ENCODE data around the gene PRKD1.

The PRKD1 gene

DNA sequence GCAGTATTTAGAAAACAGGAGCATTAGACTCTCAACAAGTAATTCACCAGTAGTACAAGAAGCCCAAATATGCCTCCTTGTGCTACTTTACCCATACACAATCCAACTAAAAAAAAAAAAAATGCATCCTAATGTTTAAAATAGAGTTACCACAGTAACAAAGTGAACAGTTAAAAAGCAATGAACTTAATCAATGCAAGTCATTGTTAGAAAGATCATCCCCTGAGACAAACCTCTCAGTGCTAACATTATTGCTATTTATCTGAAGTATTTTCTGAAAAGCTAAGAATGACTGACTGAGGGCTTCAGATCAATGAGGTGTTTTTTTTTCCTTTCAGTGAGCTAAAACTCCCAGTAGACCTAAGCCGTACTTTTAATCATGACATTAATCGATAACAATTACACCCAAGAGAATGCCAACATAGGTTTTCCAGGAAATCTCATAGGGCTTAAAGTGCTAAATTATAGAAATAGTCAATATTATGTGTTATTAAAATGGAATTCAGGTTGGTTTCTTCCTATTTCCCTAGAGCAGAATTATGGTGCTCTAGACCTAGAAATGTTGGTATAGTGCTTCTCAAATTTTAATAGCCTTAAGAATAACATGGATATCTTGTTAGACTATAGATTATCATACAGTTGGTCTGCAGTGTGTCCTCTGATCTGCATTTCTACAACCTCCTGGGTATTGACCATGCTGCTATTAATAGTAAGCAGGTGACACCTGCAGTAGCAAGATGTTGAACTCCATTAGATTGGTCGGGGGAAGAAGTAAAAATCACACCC, 123.0 kb downstream of the PRKD1 start:
- TF ChIP-seq CTCF (conservative IDR thresholded peaks at IDR 0.05; ENCODE audit: low read depth, low read length), result no peak
- DNase-seq (ENCODE audit: low read depth), result no peak
- no peak overlapping the region for H3K4me3 ChIP-seq (ENCODE audit: low read depth, low read length)

GRCh38 chr14:29803045-29803444, 124.6 kb downstream of the PRKD1 start:
- H3K4me3 ChIP-seq (ENCODE audit: low read depth, low read length), result no peak overlapping the region
- DNase-seq (ENCODE audit: low read depth), result no peak
- TF ChIP-seq CTCF (conservative IDR thresholded peaks at IDR 0.05; ENCODE audit: low read depth, low read length), result no peak

DNA sequence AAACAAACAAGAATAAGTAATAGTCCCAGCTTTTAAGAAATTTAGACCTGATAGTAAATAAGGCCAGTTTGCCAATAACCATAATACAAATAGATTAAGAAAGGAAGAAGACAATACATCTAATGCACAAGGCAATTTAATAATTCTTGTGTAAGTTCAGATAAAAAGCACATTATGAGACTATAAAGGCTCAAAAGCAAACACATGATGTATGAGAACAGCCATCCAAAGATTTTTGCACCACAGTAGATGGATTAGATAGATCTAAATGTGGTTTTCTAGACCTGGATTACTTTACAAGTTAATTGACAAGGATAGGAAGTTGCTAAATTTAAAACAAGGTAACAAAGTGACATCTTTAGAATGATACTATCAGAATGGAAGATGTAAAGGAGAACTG, 125.4 kb downstream of the PRKD1 start:
- H3K4me3 ChIP-seq (ENCODE audit: low read depth, low read length), result no peak overlapping the region
- no peak for TF ChIP-seq CTCF (conservative IDR thresholded peaks at IDR 0.05; ENCODE audit: low read depth, low read length)
- no peak for DNase-seq (ENCODE audit: low read depth)

DNA sequence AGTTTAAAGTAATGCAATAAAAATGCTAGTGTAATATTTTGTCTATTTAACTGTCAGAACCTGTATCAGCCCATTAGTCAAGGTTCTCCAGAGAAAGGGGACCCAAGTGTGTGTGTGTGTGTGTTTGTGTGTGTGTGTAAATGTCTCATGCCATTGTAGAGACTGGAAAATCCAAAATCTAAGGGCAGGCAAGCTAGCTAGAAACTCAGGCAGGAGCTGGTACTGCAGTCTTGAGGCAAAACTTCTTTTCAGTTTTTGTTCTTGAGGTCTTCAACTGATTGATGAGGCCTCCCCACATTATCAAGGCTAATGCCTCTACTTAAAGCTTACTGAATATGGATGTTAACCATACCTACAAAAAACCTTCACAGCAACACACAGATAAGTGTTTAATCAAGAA, 126.7 kb downstream of the PRKD1 start:
- H3K4me3 ChIP-seq (ENCODE audit: low read depth, low read length), result no peak overlapping the region
- DNase-seq (ENCODE audit: low read depth), result peak; percentile 31
- TF ChIP-seq CTCF (conservative IDR thresholded peaks at IDR 0.05; ENCODE audit: low read depth, low read length), result peak; percentile 53

GRCh38 chr14:29799464-29800095, 128.1 kb downstream of the PRKD1 start:
- DNase-seq (ENCODE audit: low read depth), result peak; percentile 30
- TF ChIP-seq CTCF (conservative IDR thresholded peaks at IDR 0.05; ENCODE audit: low read depth, low read length), result no peak

GRCh38 chr14:29798811-29799210, 128.8 kb downstream of the PRKD1 start:
- H3K4me3 ChIP-seq (ENCODE audit: low read depth, low read length), result no peak overlapping the region
- TF ChIP-seq CTCF (conservative IDR thresholded peaks at IDR 0.05; ENCODE audit: low read depth, low read length), result no peak
- DNase-seq (ENCODE audit: low read depth), result no peak

More at GRCh38 chr14:29799464-29800095, 128.1 kb downstream of the PRKD1 start:
- H3K4me3 ChIP-seq (ENCODE audit: low read depth, low read length), result no peak overlapping the region
